Activated CD4-positive, alpha-beta memory T cell treated with anti-CD3 and anti-CD28 coated beads, Interleukin-2, amount 10 ng/mL, durations not matched to agents 7 days and 5 days (primary cell): ENCODE measurements around the gene LRRC8D. TPM values are rescaled to one million over a fixed set of nuclear protein-coding genes. Genes with fewer than 3 reads are reported as not detected.

ENCODE experiments used
- CTCF ChIA-PET: fragments of 350-600 bp; sonication (Branson Sonifier 250); formaldehyde crosslinking; loops from one replicate; lab custom pipeline; 2021; ENCODE audit warnings: antibody characterized with exemption, inconsistent platforms; lab: Charles Lee
- POLR2A ChIA-PET: fragments of 350-600 bp; sonication (Branson Sonifier 250); formaldehyde crosslinking; loops from one replicate; lab custom pipeline; 2021; ENCODE audit warnings: antibody characterized with exemption; lab: Charles Lee
- DNase-seq: peaks from one replicate; pipeline ENCODE4 v3.0.0-alpha.2; 2020
- H3K27ac Mint-ChIP-seq: one replicate; pipeline ENCODE4 v1.8.0; 2021; ENCODE audit warnings: mild to moderate bottlenecking, mixed read lengths
- H3K27me3 Mint-ChIP-seq: one replicate; pipeline ENCODE4 v1.8.0; 2021; ENCODE audit warnings: mixed read lengths
- H3K36me3 Mint-ChIP-seq: one replicate; pipeline ENCODE4 v1.8.0; 2021; ENCODE audit warnings: low read depth, mixed read lengths
- H3K4me1 Mint-ChIP-seq: one replicate; pipeline ENCODE4 v1.8.0; 2021; ENCODE audit warnings: mixed read lengths
- H3K4me3 Mint-ChIP-seq: one replicate; pipeline ENCODE4 v1.8.0; 2021; ENCODE audit warnings: mild to moderate bottlenecking, mixed read lengths
- H3K9me3 Mint-ChIP-seq: one replicate; pipeline ENCODE4 v1.8.0; 2021; ENCODE audit warnings: mixed read lengths
- total RNA-seq, 2 experiments: library from RNA; stranded (reverse); gene quantifications; one replicate each; pipeline ENCODE4 v1.2.3, GENCODE V29; 2021

LRRC8D gene
- total RNA-seq, 2 experiments from 2014 or later, result 19.4 to 20.3 TPM

DNA sequence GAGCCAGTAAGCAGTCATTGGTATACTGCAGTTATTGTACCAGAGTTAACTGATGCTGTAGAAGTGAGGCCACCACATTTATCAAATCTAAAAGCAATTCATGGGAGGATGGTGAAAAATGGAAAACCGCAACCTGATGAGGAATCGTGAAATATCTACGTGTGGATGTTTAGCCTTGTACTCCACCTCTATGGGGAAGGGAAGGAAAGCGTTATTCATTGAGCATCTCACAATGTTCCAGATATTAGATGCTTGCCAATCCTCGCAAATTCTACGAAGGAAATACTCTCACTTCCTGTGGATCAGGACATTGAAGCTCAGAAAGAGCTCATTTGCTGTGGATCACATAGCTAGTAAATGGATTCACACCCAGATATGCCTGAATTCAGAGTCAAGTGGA is 77.3 kb downstream of the LRRC8D start:
- H3K4me1 Mint-ChIP-seq, result peaks cover 1% of the 10 kb centered on the region
- H3K27me3 Mint-ChIP-seq, result no peaks in the 10 kb centered on the region
- ChIA-PET CTCF (interaction anchor here (1.0 kb wide), 1 partner anchor 55 kb away, joined by 3 read pairs; no protein-coding TSS in a partner anchor), POLR2A (no interaction called here)
- no peaks in the 10 kb centered on the region for H3K9me3 Mint-ChIP-seq
- H3K36me3 Mint-ChIP-seq, result peaks cover 3% of the 10 kb centered on the region
- no peak overlapping the region for H3K4me3 Mint-ChIP-seq
- H3K27ac Mint-ChIP-seq, result no peak overlapping the region
- no peak for DNase-seq

DNA sequence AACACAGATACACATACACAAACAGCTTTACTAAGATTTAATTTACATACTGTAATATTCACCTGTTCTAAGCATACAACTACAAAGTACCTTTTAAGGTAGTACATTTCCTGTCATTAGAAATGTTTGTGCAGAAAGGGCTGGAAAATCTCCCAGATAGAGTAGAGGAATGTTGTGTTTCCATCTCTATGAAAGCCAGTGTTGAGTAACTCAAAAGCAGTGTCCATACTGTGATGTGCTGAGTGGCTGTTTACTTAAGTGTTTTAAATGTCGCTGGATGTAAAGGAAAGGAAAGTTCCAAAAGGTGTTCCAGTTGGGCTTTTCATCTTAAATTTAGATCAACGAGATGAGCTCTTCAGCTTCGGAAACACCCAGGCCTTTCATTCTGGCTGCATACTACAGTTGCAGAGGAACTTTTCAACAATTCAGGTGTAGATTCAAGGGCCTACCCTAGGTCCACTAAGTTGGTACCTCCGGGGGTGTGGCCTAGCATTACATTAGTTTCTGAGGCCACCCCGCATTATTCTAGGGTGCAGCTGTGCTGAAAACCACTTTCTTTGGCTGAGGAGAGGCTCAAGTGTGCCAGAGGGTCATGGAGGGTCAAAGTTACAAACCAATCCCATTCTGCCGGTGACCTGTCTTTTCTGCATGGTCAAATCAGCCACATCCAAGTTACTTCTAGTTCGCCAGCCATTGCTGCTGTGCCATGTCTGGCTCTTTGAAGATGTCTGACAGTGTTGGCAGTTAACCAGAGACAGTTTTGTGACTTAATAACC is 78.1 kb downstream of the LRRC8D start:
- CTCF ChIA-PET, result interaction anchor here (1.0 kb wide), 1 partner anchor 55 kb away, joined by 3 read pairs; no protein-coding TSS in a partner anchor
- Mint-ChIP-seq H3K27me3 (no peaks in the 10 kb centered on the region), H3K4me1 (peaks cover 2% of the 10 kb centered on the region), H3K4me3 (no peak overlapping the region), H3K9me3 (no peaks in the 10 kb centered on the region), H3K36me3 (peaks cover 3% of the 10 kb centered on the region), H3K27ac (no peak overlapping the region)
- no peak for DNase-seq
- POLR2A ChIA-PET, result no interaction called here

DNA sequence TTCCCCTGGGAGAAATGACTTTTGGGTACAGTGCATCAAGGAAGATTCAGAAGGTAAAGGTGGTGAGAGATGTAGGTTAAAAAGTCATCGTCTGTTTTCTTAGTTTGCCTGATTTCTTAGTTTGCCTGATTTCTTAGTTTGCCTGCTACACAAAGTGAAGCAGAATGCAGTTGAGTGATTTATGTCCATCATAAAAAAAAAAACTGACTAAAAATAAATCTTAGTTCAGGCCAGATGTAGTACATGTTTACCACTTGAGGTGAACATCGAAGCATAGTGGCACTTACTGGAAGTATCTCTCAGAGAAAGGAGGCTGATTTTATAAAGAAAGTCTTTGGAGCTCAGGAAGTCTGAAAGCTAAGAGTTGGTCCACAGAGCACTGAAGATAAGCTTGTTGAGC is 79.5 kb downstream of the LRRC8D start:
- no peak for DNase-seq
- CTCF ChIA-PET, result interaction anchor here (0.9 kb wide), 1 partner anchor 12 kb away, joined by 3 read pairs; no protein-coding TSS in a partner anchor
- Mint-ChIP-seq H3K27ac (no peak overlapping the region), H3K4me1 (peaks cover 8% of the 10 kb centered on the region), H3K9me3 (no peaks in the 10 kb centered on the region), H3K4me3 (no peak overlapping the region), H3K27me3 (no peaks in the 10 kb centered on the region), H3K36me3 (peaks cover 3% of the 10 kb centered on the region)
- POLR2A ChIA-PET, result no interaction called here

- H3K4me1 Mint-ChIP-seq, result peaks cover 9% of the 10 kb centered on the region
- no peak overlapping the region for H3K4me3 Mint-ChIP-seq
- H3K9me3 Mint-ChIP-seq, result no peaks in the 10 kb centered on the region
- CTCF ChIA-PET, result interaction anchor here (0.9 kb wide), 1 partner anchor 12 kb away, joined by 3 read pairs; no protein-coding TSS in a partner anchor
- no peaks in the 10 kb centered on the region for H3K27me3 Mint-ChIP-seq
- peaks cover 4% of the 10 kb centered on the region for H3K36me3 Mint-ChIP-seq
- POLR2A ChIA-PET, result no interaction called here
- no peak overlapping the region for H3K27ac Mint-ChIP-seq
- DNase-seq, result no peak
These were observed 80.2 kb downstream of the LRRC8D start for GRCh38 chr1:89900791-89901708.

- H3K27me3 Mint-ChIP-seq, result no peaks in the 10 kb centered on the region
These were observed 81.3 kb downstream of the LRRC8D start for GRCh38 chr1:89901957-89902669.

GRCh38 chr1:89903550-89903949 is 82.7 kb downstream of the LRRC8D start:
- DNase-seq, result no peak
- ChIA-PET POLR2A (interaction anchor here (1.4 kb wide), 1 partner anchor 12 kb away, joined by 3 read pairs; no protein-coding TSS in a partner anchor), CTCF (no interaction called here)
- H3K9me3 Mint-ChIP-seq, result no peaks in the 10 kb centered on the region
- H3K4me1 Mint-ChIP-seq, result peaks cover 32% of the 10 kb centered on the region
- no peak overlapping the region for H3K27ac Mint-ChIP-seq
- no peaks in the 10 kb centered on the region for H3K27me3 Mint-ChIP-seq
- H3K4me3 Mint-ChIP-seq, result no peak overlapping the region
- H3K36me3 Mint-ChIP-seq, result peaks cover 14% of the 10 kb centered on the region

More at GRCh38 chr1:89901957-89902669, 81.3 kb downstream of the LRRC8D start:
- CTCF ChIA-PET, result no interaction called here
- H3K9me3 Mint-ChIP-seq, result no peaks in the 10 kb centered on the region
- H3K27ac Mint-ChIP-seq, result no peak overlapping the region
- peaks cover 19% of the 10 kb centered on the region for H3K4me1 Mint-ChIP-seq
- POLR2A ChIA-PET, result no interaction called here
- peaks cover 6% of the 10 kb centered on the region for H3K36me3 Mint-ChIP-seq
- DNase-seq, result no peak
- H3K4me3 Mint-ChIP-seq, result no peak overlapping the region

DNA sequence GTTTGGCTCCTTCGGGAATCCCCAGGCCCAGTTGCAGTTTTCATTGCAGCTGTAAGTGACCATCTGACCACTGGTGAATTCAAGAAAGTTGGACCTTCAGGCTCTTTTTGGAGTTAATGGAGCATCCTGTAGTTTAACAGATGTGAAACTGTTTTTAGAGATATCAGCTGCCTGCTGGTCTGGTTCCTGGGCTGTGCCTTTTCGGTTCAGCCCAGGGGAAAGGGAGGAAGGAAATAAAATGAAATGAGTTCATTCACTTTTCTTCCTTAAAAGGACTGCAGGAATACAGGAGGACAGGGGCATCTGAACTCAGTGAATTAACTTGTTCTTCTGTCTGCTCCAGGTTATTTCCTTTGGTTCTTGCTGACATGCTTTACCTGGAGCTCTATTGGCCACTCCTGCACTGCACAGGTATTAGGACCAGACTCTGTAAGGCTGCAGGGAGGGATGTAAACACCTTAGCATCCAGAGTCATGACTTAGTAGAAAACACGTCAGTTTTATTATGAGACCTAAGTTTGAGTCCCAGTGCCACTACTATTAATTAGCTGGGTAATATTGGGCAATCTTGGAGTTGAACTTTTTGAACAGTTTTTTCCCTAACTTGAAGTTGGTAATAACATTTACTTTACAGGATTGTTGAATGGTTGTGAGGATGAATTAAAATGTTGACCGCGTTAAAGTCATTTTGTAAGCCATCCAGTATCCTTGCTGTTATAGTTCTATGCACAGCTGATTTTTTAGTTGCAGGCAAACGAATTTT is 83.6 kb downstream of the LRRC8D start:
- Mint-ChIP-seq H3K36me3 (peaks cover 14% of the 10 kb centered on the region), H3K4me3 (no peak overlapping the region), H3K9me3 (no peaks in the 10 kb centered on the region), H3K27ac (no peak overlapping the region), H3K4me1 (peaks cover 39% of the 10 kb centered on the region), H3K27me3 (no peaks in the 10 kb centered on the region)
- no peak for DNase-seq
- POLR2A ChIA-PET, result interaction anchor here (1.4 kb wide), 1 partner anchor 13 kb away, joined by 3 read pairs; no protein-coding TSS in a partner anchor
- CTCF ChIA-PET, result no interaction called here

DNA sequence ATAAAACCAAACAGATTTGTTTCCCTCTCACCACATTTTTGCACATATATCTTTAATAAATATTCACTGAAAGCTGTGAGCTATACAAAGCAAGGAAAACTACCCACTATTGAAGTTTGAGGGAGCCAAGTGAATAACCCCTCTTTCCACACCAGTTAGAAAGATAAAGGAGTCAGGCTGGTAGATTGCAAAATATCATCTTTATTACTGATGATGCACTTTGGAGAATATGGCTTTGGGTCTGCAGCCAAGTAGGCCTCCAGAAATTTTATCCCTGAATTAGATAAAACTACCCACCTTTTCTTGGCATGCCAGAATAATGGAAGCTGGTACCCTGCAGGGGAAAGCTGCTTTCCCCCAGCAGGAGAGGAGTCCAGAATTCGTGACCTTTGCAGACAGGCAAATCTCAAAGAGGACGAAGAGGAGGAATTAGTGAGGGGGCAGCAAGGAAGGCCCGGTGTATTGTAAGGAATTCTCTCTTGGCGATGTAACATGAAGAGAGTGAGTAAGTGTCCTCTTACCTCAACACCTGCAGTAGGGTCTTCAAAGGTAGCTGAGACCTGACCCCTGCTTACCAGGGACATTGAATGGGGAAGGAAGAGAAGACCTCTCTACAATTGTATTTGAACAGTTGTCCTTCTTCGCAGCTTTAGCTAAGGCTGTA is 84.7 kb downstream of the LRRC8D start:
- H3K27me3 Mint-ChIP-seq, result no peaks in the 10 kb centered on the region
- POLR2A ChIA-PET, result no interaction called here
- DNase-seq, result no peak
- CTCF ChIA-PET, result interaction anchor here (0.9 kb wide), 1 partner anchor 62 kb away, joined by 3 read pairs; no protein-coding TSS in a partner anchor
- no peak overlapping the region for H3K27ac Mint-ChIP-seq
- peaks cover 39% of the 10 kb centered on the region for H3K4me1 Mint-ChIP-seq
- no peak overlapping the region for H3K4me3 Mint-ChIP-seq
- H3K36me3 Mint-ChIP-seq, result peaks cover 14% of the 10 kb centered on the region
- H3K9me3 Mint-ChIP-seq, result no peaks in the 10 kb centered on the region

GRCh38 chr1:89906088-89906487 is 85.3 kb downstream of the LRRC8D start:
- no peak for DNase-seq
- Mint-ChIP-seq H3K27ac (no peak overlapping the region), H3K4me1 (peaks cover 39% of the 10 kb centered on the region), H3K4me3 (no peak overlapping the region), H3K36me3 (peaks cover 14% of the 10 kb centered on the region), H3K27me3 (no peaks in the 10 kb centered on the region), H3K9me3 (no peaks in the 10 kb centered on the region)
- ChIA-PET POLR2A (no interaction called here), CTCF (interaction anchor here (0.9 kb wide), 1 partner anchor 62 kb away, joined by 3 read pairs; no protein-coding TSS in a partner anchor)

- ChIA-PET POLR2A (no interaction called here), CTCF (no interaction called here)
- Mint-ChIP-seq H3K4me3 (no peak overlapping the region), H3K36me3 (peaks cover 14% of the 10 kb centered on the region), H3K4me1 (peaks cover 39% of the 10 kb centered on the region), H3K9me3 (no peaks in the 10 kb centered on the region), H3K27me3 (no peaks in the 10 kb centered on the region), H3K27ac (no peak overlapping the region)
- DNase-seq, result no peak
These were observed 86.9 kb downstream of the LRRC8D start for GRCh38 chr1:89907727-89908212.

- POLR2A ChIA-PET, result no interaction called here
These were observed 87.4 kb downstream of the LRRC8D start for GRCh38 chr1:89908273-89908671.

More at GRCh38 chr1:89908273-89908671, 87.4 kb downstream of the LRRC8D start:
- CTCF ChIA-PET, result no interaction called here
- Mint-ChIP-seq H3K4me3 (no peak overlapping the region), H3K36me3 (peaks cover 14% of the 10 kb centered on the region), H3K27ac (no peak overlapping the region), H3K9me3 (no peaks in the 10 kb centered on the region), H3K4me1 (peaks cover 41% of the 10 kb centered on the region), H3K27me3 (no peaks in the 10 kb centered on the region)
- no peak for DNase-seq
